C4-2B (cell line): Measurements from ENCODE around the gene GPI.

ENCODE experiments used
- H3K27ac ChIP-seq: fragments of 450-650 bp; 2 replicates; pipeline ENCODE4 v1.5.1; 2017
- CTCF ChIP-seq: fragments of 450-650 bp; conservative IDR thresholded peaks from 2 replicates; pipeline ENCODE4 v1.5.1; 2017; ENCODE audit warnings: mild to moderate bottlenecking
- ZFX ChIP-seq: fragments of 450-650 bp; IDR thresholded peaks from 2 replicates; pipeline ENCODE4 v1.6.1; 2017

GPI gene

GRCh38 chr19:34370117-34370516, 5.1 kb downstream of the GPI start:
- TF ChIP-seq ZFX: no peak
- H3K27ac ChIP-seq: no peak overlapping the region

- H3K27ac ChIP-seq: no peak overlapping the region
Observed at GRCh38 chr19:34370983-34371382, 6.0 kb downstream of the GPI start.

GRCh38 chr19:34373601-34374288, 8.7 kb downstream of the GPI start:
- TF ChIP-seq CTCF (no peak), ZFX (no peak)
- no peak overlapping the region for H3K27ac ChIP-seq

More at GRCh38 chr19:34370983-34371382, 6.0 kb downstream of the GPI start:
- no peak for TF ChIP-seq CTCF
- no peak for TF ChIP-seq ZFX

- TF ChIP-seq ZFX: no peak
- TF ChIP-seq CTCF: no peak
- no peak overlapping the region for H3K27ac ChIP-seq
Observed at GRCh38 chr19:34375598-34375997, 10.6 kb downstream of the GPI start.

- H3K27ac ChIP-seq: no peak overlapping the region
Observed at GRCh38 chr19:34380639-34381241, 15.7 kb downstream of the GPI start.

GRCh38 chr19:34381399-34382251, 16.6 kb downstream of the GPI start:
- TF ChIP-seq CTCF (no peak), ZFX (no peak)
- H3K27ac ChIP-seq: no peak overlapping the region

More at GRCh38 chr19:34380639-34381241, 15.7 kb downstream of the GPI start:
- no peak for TF ChIP-seq ZFX

- no peak overlapping the region for H3K27ac ChIP-seq
- TF ChIP-seq ZFX (no peak), CTCF (no peak)
Observed at GRCh38 chr19:34382471-34382870, 17.5 kb downstream of the GPI start.

- no peak for TF ChIP-seq ZFX
- H3K27ac ChIP-seq: no peak overlapping the region
Observed at GRCh38 chr19:34383599-34383998, 18.6 kb downstream of the GPI start.
